ENCODE results near the gene CDK10.
"Not testable (repeated sequence)": the region's sequence is repeated elsewhere in the genome, so short reads cannot be mapped to it uniquely, and the experiment has no call there.

DNA sequence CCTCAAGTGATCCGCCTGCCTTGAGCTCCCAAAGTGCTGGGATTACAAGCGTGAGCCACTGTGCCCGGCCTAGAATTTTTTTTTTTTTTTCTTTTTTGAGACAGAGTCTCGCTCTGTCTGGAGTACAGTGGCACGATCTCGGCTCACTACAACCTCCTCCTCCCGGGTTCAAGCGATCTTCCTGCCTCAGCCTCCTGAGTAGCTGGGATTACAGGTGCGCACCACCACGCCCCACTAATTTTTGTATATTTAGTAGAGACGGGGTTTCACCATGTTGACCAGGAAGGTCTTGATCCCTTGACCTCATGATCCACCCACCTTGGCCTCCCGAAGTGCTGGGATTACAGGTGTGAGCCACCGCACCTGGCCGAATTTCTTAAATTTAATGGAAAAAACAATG lies 12.2 kb downstream of the CDK10 start:
- not testable (repeated sequence) for TF ChIP-seq POLR2A (IDR thresholded peaks at IDR 0.05)
- TF ChIP-seq, protein P1, sequence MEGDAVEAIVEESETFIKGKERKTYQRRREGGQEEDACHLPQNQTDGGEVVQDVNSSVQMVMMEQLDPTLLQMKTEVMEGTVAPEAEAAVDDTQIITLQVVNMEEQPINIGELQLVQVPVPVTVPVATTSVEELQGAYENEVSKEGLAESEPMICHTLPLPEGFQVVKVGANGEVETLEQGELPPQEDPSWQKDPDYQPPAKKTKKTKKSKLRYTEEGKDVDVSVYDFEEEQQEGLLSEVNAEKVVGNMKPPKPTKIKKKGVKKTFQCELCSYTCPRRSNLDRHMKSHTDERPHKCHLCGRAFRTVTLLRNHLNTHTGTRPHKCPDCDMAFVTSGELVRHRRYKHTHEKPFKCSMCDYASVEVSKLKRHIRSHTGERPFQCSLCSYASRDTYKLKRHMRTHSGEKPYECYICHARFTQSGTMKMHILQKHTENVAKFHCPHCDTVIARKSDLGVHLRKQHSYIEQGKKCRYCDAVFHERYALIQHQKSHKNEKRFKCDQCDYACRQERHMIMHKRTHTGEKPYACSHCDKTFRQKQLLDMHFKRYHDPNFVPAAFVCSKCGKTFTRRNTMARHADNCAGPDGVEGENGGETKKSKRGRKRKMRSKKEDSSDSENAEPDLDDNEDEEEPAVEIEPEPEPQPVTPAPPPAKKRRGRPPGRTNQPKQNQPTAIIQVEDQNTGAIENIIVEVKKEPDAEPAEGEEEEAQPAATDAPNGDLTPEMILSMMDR (IDR thresholded peaks at IDR 0.05) = not testable (repeated sequence)

Measured in right lobe of liver (tissue), 4 donors.